Measurements from ENCODE around the gene ZNF746.

The ZNF746 gene

DNA sequence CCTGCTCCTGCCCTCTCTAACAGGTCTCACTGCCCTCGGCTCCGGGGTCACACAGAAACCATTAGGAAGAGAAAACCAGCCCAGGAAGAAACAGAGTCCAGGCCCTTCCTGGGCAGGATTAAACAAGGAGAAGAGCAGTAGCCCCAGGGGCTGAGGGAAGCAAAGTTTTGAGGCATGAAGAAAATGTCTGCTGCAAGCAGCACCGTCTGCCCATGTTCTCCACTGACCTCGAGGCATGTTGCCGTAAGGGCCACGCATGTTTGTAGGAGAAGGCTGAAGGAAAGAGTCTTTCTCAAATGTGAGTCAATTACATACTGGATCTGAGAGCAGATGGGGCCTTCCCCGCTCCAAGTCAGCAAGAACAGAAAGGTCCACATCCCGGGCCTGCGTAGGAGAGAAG, 4.2 kb downstream of the ZNF746 start:
- in situ Hi-C loops (cut with MboI; ENCODE audit: low sequenced_read_pairs) = no loop called here

DNA sequence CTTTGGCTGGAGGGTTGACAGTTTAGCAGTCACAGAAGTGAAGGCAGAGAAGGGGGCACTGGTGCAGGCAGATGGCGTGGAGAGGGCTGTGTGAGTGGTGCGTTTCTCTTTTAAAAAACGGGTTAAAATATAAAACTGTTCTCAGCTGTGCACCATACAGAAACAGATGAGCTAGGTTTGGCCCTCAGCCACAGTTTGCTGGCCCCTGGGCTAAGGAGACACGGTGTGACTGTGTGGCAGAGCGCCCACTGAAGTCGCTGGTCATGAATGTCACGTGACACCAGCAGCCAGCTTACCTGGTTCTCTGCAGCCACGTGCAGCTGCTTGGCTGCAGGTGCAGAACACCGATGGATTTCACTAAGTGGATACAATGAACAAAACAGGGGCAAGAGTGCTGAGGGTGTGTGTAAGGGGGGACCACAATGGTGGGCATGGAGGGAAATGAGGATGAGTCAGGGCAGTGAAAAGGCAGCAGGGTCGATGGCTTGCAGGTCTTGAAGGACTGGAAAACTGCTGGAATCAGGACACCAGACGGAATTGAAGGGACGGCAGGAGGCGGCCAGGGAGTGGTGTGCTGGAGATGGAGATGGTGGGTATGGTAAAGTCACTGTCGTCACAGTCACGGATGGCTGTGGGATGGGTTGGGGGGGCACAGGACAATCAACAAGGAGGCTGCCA, 7.4 kb downstream of the ZNF746 start:
- in situ Hi-C loops (cut with MboI; ENCODE audit: low sequenced_read_pairs) = no loop called here

DNA sequence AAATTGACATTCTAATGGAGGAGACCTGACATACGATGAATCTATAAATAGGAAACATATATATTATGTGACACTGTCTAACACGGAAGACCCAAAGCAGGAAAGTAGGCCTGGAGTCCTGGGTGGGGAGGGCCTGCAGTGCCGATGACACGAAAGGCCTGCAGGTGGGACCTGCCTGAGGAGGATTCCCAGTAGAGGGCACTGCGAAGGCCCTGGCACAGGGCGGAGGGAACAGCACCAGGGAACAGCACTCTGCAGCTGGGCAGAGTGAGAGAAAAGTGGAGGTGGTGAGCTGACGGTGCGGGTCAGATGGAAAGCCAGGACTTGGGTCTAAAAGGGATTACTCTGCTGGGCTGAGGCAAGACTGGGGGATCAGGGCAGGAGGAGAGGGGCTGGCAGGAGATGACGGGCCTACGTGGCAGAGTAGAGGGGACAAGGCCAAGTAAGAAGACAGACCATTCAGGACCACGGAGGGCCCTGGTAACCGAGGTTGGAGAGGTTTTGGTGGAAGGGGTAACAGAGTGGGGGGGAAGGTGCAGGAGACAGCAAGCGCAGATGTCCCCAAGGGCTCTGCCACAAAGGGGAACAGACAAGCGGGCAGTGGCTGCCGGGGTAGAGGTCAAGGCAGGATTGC, 8.1 kb downstream of the ZNF746 start:
- in situ Hi-C loops (cut with MboI; ENCODE audit: low sequenced_read_pairs) = no loop called here

DNA sequence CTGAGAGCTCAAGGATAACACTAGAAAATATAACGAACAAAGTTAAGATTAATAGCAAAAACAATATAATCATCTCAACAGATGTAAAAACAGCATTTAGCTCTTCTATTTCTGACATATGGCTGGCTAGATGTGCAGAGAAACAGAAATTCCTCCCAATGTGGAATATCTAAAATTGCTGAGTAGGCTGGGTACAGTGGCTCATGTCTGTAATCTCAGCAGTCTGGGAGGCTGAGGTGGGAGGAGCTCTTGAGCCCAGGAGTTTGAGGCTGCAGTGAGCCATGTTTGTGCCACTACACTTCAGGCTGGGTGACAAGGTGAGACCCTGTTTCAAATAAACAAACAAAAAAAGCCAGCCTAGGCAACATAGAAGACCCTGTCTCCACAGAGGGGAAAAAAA, 18.0 kb downstream of the ZNF746 start:
- in situ Hi-C loops (cut with MboI; ENCODE audit: low sequenced_read_pairs) = no loop called here

DNA sequence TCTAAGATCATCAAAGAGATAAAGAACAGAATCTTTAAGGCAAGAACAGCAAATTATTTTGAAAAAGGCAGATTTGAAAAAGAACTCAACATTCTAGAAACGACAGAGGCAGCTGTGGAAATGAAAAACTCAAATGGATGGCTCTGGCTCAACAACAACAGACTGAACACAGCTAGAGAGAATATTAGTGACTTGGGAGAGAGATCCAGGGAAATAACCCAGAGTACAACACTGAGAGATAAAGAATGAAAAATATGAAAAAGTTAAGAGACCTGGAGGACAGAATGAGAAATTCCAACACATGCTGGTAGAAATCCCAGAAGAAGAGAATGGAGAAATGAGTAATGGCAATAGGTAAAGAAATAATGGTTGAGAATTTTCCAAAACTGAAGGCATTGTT, 18.9 kb downstream of the ZNF746 start:
- in situ Hi-C loops (cut with MboI; ENCODE audit: low sequenced_read_pairs) = no loop called here

DNA sequence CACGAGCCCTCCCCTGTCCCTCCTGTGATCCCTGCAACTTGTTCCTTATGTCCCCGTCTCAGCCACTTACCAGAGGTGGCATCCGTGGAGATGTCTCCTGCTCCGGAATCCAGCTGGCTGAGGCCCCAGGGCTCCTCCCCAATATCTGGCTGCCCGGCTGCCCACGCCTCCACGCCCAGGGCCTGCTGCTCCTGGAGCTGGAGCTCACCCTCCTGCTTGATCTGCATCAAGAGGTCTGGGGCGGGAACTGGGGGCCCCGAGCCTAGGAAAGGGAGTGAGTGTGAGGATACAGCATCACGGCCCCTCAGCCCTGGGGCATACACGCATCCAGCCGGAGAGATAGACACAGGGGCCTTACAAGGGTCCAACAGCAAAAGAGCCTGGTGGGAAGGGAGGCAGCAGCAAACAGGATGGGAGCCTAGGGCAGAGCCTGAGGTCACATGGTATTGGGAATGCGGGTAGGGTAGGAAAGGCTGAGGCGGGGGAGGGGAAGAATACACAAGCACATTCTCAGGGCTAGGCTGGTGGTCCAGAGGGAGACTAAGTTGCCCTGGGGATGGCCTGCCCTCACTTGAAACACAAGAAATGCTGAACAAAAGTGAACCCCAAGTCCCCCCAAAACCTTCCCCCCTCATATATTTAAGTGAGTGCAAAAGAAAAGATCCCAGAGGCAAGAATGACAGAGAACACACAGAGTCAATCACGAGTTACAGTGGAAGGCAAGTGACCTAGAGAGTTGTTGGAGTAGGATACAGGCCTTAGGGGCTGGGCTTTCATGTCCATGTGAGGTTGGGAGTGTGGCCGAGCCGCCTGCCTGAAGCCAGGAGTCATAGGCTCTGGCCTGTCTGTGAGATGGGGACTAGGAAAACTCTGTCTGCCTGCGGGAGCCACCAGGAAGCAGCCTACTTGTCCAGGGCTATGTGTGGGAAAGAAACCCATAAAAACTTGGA, 19.8 kb downstream of the ZNF746 start:
- in situ Hi-C loops (cut with MboI; ENCODE audit: low sequenced_read_pairs) = no loop called here

DNA sequence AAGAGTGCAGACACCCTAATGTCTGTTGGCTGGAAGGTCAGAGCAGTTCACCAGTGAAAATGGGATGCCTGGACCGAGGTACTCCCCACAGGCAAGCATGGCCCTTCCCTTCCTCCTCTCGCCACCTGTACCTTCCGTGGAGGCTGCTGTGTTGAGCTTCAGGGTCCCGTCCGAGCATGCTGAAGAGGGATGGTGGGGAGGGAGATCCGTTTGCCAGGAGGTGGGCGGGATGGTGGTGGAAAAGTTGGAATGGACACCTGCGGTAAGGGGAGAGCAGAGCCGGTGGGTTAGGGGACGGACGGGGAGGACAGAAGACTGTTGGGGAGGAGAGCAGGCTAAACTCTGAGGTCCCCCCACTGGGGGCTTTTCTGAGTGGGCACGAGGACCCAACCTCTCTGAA, 20.8 kb downstream of the ZNF746 start:
- in situ Hi-C loops (cut with MboI; ENCODE audit: low sequenced_read_pairs) = no loop called here

DNA sequence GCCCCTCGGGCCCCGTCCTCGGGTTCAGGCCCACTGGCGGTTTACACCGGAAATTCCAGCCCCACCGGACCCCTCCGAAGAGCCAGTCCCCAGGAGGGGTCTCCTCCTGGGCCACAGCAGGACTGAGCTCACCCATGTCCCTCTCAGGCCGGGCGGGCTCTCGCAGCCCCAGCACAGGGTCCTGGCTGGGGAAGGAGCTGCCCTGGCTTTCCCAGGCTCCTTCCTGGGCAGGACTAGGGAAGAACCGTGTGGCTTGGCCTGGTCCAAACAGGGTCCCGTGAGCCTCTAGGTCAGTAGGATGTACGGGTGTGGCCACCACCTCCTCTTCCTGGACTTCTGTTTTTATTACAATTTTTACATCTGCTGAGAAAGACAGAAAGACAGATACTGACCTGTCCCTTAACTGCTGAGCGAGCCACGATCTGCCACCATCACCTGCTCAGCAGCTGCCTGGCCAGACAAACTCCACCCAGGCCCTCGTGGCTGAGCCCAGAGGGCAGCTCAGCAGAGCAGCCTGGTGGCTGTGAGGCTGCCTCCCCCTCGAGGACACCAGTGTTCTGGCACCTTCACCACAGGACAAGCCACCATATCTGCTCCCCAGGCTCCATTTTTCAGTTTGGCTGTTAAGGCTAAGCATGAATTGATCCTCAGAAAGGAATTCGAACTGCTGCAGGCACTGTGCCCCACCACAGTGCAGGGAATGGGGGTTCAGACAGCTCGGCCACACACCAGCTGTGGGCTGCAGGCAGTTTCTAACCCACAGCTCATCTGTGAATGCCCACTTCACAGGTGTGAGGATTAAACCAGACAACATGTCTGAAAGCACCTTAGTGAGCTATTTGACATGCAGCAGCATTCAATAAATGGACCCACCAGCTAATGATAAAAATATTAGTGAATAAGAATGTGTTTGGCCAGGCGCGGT, 22.2 kb downstream of the ZNF746 start:
- in situ Hi-C loops (cut with MboI; ENCODE audit: low sequenced_read_pairs) = no loop called here

DNA sequence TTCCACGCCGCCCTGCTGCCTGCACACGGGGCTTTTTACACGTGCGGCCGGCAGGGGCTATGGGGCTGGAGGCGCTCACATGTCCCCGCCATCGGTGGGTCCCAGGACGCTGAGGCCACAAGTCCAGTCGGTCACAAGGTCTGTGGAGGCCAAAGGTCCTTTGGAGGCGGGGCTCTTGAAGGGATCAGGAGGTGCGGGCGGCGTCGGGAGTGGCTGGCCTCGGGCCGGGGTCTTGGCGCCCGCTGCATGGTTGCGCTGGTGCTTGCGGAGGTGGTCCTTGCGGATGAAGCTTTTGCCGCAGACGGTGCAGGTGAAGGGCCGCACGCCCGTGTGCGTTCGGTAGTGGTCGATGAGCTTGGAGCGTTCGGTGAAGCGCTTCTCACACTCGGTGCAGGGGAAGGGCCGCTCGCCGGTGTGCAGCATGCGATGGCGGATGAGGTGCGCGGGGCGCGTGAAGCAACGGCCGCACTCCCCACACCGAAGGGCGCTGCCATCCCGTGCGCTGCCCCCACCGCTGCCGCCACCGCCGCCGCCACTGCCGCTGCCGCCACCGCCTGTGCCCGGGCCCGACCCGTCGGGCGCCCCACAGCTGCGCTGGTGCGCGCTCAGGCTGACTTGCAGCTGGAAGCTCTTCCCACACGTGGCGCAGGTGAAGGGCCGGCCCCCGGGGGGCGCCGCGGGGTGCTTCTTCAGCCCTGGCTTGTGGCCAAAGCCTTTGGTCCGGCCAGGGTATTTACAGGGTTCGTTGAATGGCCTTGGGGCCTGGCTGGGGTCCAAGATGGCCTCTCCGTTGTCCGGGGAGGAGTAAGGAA, 23.1 kb downstream of the ZNF746 start:
- in situ Hi-C loops (cut with MboI; ENCODE audit: low sequenced_read_pairs) = no loop called here

DNA sequence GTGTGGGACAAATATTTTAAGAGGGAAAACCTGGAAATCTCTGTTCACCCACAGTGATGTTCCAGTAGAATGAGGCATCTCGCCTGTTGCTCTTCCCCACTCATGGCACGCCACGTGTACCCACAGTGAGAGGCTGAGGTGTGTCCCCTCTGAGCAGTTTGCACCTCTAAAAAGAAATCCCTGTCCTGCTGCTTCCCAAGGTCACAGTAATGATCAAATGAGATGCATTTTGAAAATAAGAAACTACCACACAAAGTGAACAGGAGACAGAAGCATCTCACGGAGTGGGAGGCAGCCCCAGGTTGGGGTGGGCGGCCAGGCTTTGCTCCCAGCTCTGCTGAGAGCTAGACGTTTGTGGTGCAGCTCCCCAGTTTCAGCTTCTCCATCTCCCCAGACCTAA, 24.4 kb downstream of the ZNF746 start:
- in situ Hi-C loops (cut with MboI; ENCODE audit: low sequenced_read_pairs) = no loop called here

DNA sequence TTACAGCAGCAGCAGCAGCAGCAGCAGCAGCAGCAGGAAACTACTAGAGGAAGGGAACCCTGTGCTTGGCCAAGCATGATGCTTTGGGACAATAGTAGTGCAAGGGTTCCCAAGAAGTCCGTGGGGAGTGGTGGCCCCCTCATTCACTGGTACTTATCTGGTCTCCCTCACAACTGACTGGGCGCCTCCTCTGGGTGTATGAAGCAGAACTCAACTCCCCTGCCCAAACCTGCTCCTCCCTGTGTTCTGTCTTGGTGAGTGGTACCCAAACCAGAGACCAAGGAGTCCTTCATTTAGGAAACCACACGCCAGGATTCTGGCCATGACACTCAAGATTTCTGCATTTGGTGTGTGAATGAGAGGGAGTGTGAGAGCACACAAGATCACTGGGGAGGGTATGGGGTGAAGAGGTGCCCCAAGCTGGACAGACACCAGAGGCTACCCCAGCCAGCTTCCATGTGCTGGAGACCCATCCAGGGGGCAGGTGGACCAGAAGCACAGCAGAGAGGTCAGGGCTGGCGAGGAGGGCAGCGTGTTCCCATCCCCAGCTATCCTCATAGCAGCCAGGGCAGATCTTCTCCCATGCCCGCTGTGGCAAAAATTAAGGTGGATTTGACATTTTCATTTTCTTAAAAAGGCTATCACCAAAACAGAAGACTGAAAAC, 26.2 kb downstream of the ZNF746 start:
- in situ Hi-C loops (cut with MboI; ENCODE audit: low sequenced_read_pairs) = no loop called here

DNA sequence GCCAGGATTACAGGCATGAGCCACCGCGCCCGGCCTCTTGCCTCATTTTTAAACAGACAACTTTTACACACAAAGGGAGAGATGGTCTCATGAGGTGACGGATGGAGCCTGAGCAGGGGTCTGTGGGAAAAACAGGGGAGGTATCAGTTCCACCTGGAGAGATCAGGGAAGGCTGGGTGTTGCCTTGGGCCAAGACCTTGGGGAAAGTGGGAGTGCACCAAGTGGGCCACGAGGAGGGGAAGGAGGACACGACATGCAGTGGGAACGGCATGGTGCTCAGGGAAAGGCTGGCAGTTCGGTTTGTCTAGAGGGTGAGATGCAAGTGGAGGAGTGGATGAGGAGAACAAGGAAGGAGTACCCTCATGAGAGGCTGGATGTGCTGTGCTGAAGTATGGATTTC, 27.8 kb downstream of the ZNF746 start:
- in situ Hi-C loops (cut with MboI; ENCODE audit: low sequenced_read_pairs) = no loop called here

DNA sequence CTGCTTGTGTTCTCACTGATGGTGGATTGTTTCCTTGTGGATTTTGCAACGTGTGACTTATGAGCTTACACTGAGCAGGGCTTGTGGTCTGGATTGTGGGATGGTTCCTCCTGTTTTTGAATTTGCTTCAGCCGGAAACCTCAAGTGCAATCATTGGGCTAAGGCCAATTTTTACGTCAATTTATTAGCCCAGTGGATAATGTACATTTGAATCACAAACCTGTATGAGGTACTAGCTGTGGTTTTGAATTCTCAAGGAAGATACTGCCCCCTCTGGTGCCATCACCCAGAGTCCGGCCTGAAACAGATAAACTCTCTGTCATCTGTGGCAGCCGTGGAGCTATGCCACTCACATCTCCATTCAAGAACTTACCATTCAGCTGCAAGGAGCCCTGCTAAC, 29.4 kb downstream of the ZNF746 start:
- in situ Hi-C loops (cut with MboI; ENCODE audit: low sequenced_read_pairs) = no loop called here

DNA sequence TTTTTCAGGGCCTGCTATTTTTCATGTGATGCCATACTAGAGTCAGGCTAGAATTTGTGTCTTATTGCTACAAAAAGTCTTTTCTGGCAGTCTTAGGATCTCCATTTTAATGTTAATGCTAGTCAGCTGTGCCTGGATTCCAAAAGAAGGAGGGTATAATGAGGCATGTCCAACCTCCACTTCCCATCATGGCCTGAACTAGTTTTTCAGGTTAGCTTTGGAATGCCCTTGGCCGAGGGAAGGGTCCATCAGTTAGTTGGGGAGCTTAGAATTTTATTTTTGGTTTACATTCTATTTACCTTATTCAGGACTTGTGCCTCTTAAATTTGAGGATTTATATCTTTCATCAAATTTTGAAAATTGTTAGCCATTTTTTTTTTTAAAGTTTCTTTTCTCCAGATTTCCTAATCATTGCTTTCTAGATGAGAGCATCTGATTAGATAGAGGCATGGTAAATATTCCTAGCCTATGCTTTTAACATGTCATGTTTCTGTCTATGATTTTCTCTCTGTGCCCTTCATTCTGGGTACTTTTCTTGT, 30.2 kb downstream of the ZNF746 start:
- in situ Hi-C loops (cut with MboI; ENCODE audit: low sequenced_read_pairs) = no loop called here

DNA sequence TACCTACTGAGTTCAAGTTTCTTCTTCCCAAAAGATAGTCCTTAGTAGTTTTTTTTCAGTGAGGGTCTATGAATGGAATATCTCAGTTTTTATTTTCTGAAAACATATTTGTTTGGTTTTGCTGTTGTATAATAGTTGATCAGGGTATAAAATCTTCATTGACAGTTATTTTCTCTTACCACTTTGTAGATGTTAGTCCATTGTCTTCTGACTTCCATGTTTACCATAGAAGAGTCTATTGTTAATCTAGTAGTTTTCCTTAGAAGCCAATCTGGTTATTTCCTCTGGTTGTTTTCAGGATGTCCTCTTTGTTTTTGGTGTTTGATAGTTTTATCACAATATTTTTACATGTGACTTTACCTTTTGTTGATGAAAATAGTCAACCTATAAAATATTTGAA, 31.2 kb downstream of the ZNF746 start:
- in situ Hi-C loops (cut with MboI; ENCODE audit: low sequenced_read_pairs) = no loop called here

DNA sequence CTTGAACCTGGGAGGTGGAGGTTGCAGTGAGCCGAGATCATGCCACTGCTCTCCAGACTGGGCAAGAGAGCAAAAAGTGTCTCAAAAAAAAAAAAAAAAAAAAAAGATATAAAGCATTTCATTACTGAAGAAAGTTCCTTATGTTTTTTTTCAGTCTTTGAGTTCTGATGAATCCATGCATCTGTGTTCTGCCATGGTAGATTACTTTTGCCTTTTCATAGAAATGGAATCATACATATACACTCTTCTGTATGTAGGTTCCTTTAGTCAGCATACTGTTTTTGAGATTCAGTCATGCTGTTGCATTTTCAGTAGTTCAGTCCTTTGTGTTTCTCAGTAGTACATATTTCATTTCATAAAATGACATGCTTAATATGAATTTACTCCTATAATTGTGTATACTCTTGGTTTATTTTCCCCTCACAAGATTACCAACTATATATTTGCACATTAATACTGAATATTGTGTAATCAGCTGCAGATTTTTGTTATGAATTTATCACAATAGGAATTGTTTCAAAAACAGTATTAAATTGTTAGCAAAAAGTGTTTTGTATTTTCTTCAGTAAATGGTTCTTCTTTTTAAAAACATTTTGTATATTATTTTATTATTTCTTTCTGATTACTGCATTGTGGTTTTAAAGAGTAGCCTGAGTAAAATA, 34.0 kb downstream of the ZNF746 start:
- in situ Hi-C loops (cut with MboI; ENCODE audit: low sequenced_read_pairs) = no loop called here

DNA sequence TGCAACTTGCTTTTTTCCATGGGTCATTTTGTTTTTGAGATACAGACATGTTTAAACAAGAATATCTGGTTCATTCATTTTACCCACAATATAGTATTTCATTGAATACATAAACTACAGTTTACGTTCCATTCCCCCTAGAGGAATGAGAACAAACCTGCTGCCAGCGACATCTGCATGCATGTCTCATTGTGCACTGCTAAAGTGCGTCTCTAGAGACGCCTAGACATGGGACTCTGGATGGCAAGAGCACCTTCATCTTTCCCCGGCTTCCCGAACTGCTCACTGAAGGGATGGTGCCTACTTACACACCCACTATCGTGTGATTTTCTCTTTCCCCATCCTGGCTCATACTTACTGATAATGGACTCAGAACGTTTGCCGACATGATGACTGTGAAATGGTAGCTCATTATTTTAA, 35.5 kb downstream of the ZNF746 start:
- in situ Hi-C loops (cut with MboI; ENCODE audit: low sequenced_read_pairs) = no loop called here

DNA sequence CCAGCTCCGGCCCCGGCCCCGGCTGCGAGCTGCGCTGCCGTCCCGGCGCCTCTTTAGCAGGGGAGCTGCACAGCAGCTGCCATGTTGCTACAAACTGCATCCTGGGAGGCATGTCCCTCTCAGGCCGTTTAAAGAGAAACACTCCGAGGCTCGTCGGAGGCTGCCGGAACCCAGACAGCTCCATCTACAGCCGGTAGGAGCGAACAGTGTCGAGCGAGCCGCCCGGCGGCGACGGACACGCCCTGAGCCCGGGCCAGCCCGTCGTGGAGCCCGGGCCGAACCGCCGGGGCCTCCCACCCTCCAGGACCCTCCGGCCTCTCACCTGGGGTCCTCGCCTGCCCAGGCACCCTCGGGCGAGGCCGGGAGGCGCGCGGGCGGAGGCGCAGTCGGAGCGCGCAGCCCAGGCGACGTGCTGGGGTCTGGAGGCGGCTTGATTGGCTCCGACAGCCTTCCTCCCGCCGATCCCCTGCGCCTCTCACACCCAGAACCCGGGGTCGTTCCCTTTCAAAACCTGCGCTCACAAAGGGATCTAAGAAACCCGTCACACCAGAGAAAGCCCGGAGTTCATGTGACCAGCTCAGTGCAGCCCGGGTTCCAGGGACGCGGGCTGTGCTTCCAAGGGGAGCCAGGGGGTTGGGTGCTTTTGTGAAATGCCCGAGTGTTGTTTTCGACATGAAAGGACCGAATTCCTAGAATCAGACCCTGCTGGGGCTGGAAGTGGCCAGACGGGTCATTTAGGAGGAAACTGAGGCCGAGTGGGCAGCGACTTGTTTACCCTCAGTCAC, 36.9 kb downstream of the ZNF746 start, which contains the start of gene ZNF777:
Gene ZNF777, minus strand, starts transcription at position 570 of the 785 bp plus-strand sequence. CDS start 5,040 bp downstream, outside the sequence.
- in situ Hi-C loops (cut with MboI; ENCODE audit: low sequenced_read_pairs) = no loop called here

Measured in hTERT RPE-1 (cell line).